ENCODE measurements around the gene KIF26A. TPM values are rescaled to one million over a fixed set of nuclear protein-coding genes. Genes with fewer than 3 reads are reported as not detected.

Gene KIF26A
- total and polyA plus RNA-seq, 2 donors from 2014 or later: 2.3 to 12.3 TPM

DNA sequence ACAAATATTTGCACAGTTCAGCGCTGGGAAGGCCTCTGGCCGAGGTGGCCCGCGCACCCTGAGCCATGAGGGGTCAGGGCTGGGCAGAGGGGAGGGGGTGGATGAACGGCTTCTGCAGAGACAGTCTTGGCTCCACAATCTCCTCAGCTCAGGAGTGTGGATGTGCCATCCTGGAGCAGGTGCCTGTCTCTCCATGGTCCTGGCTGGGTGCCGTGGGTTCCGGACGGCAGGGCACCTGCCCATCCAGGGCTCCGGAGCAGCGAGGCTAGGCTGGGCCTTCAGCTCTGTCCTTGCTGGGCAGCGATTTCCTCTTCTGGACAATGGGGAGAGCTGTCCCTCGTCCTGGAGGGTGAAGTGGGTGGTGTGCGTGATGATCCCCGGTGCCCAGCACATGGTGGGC lies 55.6 kb downstream of the KIF26A start:
- intact Hi-C loops (cut with DNase I): no loop called here
- Histone ChIP-seq H3K27ac (ENCODE audit: low read depth in 2 of 2, low read length in 2 of 2) (no peak overlapping the region), H3K4me3 (ENCODE audit: low read length in 3 of 3) (no peak overlapping the region), H3K36me3 (ENCODE audit: control insufficient read depth in 2 of 3, insufficient read depth in 3 of 3, low read length in 3 of 3) (no peaks in the 10 kb centered on the region), H3K9ac (ENCODE audit: low read length in 3 of 3) (no peak overlapping the region), H3K9me3 (ENCODE audit: control insufficient read depth in 2 of 3, insufficient read depth in 1 of 3, low read length in 3 of 3) (no peaks in the 10 kb centered on the region), H3K4me1 (ENCODE audit: control insufficient read depth in 2 of 3, insufficient read depth in 2 of 3, low read depth in 1 of 3, low read length in 3 of 3) (peaks cover 0 to 7% (median 0%) of the 10 kb centered on the region in 3 donors), H3K27me3 (ENCODE audit: control insufficient read depth, insufficient read depth, low read length) (no peaks in the 10 kb centered on the region)
- DNase-seq (no peak), FAIRE-seq (no peak)
- TF ChIP-seq, protein P1, sequence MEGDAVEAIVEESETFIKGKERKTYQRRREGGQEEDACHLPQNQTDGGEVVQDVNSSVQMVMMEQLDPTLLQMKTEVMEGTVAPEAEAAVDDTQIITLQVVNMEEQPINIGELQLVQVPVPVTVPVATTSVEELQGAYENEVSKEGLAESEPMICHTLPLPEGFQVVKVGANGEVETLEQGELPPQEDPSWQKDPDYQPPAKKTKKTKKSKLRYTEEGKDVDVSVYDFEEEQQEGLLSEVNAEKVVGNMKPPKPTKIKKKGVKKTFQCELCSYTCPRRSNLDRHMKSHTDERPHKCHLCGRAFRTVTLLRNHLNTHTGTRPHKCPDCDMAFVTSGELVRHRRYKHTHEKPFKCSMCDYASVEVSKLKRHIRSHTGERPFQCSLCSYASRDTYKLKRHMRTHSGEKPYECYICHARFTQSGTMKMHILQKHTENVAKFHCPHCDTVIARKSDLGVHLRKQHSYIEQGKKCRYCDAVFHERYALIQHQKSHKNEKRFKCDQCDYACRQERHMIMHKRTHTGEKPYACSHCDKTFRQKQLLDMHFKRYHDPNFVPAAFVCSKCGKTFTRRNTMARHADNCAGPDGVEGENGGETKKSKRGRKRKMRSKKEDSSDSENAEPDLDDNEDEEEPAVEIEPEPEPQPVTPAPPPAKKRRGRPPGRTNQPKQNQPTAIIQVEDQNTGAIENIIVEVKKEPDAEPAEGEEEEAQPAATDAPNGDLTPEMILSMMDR (IDR thresholded peaks at IDR 0.05; ENCODE audit: borderline replicate concordance, extremely low read depth, insufficient read depth): no peak

GRCh38 chr14:104194716-104195115 lies 56.3 kb downstream of the KIF26A start:
- DNase-seq (no peak), FAIRE-seq (no peak)
- H3K4me1 ChIP-seq (ENCODE audit: control insufficient read depth in 2 of 3, insufficient read depth in 2 of 3, low read depth in 1 of 3, low read length in 3 of 3): peaks cover 0 to 7% (median 0%) of the 10 kb centered on the region in 3 donors
- TF ChIP-seq, protein P1 (IDR thresholded peaks at IDR 0.05; ENCODE audit: borderline replicate concordance, extremely low read depth, insufficient read depth): no peak
- no peak overlapping the region for H3K27ac ChIP-seq (ENCODE audit: low read depth in 2 of 2, low read length in 2 of 2)
- H3K9me3 ChIP-seq (ENCODE audit: control insufficient read depth in 2 of 3, insufficient read depth in 1 of 3, low read length in 3 of 3): no peaks in the 10 kb centered on the region
- H3K9ac ChIP-seq (ENCODE audit: low read length in 3 of 3): no peak overlapping the region
- intact Hi-C loops (cut with DNase I): no loop called here
- H3K27me3 ChIP-seq (ENCODE audit: control insufficient read depth, insufficient read depth, low read length): no peaks in the 10 kb centered on the region
- no peak overlapping the region for H3K4me3 ChIP-seq (ENCODE audit: low read length in 3 of 3)
- H3K36me3 ChIP-seq (ENCODE audit: control insufficient read depth in 2 of 3, insufficient read depth in 3 of 3, low read length in 3 of 3): no peaks in the 10 kb centered on the region

- no peak overlapping the region for H3K4me3 ChIP-seq (ENCODE audit: low read length in 3 of 3)
- intact Hi-C loops (cut with DNase I): no loop called here
- no peaks in the 10 kb centered on the region for H3K27me3 ChIP-seq (ENCODE audit: control insufficient read depth, insufficient read depth, low read length)
- TF ChIP-seq, protein P1 (IDR thresholded peaks at IDR 0.05; ENCODE audit: borderline replicate concordance, extremely low read depth, insufficient read depth): no peak
- FAIRE-seq: no peak
- H3K36me3 ChIP-seq (ENCODE audit: control insufficient read depth in 2 of 3, insufficient read depth in 3 of 3, low read length in 3 of 3): no peaks in the 10 kb centered on the region
- H3K27ac ChIP-seq (ENCODE audit: low read depth in 2 of 2, low read length in 2 of 2): no peak overlapping the region
- no peaks in the 10 kb centered on the region for H3K9me3 ChIP-seq (ENCODE audit: control insufficient read depth in 2 of 3, insufficient read depth in 1 of 3, low read length in 3 of 3)
- DNase-seq: no peak
- no peak overlapping the region for H3K9ac ChIP-seq (ENCODE audit: low read length in 3 of 3)
- peaks cover 0 to 7% (median 0%) of the 10 kb centered on the region in 3 donors for H3K4me1 ChIP-seq (ENCODE audit: control insufficient read depth in 2 of 3, insufficient read depth in 2 of 3, low read depth in 1 of 3, low read length in 3 of 3)
Observed at GRCh38 chr14:104195361-104195760, 57.0 kb downstream of the KIF26A start.

GRCh38 chr14:104195878-104196277 lies 57.5 kb downstream of the KIF26A start:
- DNase-seq: peak in 2 of 5 donors; percentile 29 to 48
- Histone ChIP-seq H3K4me3 (ENCODE audit: low read length in 3 of 3) (no peak overlapping the region), H3K36me3 (ENCODE audit: control insufficient read depth in 2 of 3, insufficient read depth in 3 of 3, low read length in 3 of 3) (no peaks in the 10 kb centered on the region), H3K4me1 (ENCODE audit: control insufficient read depth in 2 of 3, insufficient read depth in 2 of 3, low read depth in 1 of 3, low read length in 3 of 3) (peaks cover 0 to 7% (median 0%) of the 10 kb centered on the region in 3 donors), H3K27ac (ENCODE audit: low read depth in 2 of 2, low read length in 2 of 2) (no peak overlapping the region), H3K27me3 (ENCODE audit: control insufficient read depth, insufficient read depth, low read length) (no peaks in the 10 kb centered on the region), H3K9me3 (ENCODE audit: control insufficient read depth in 2 of 3, insufficient read depth in 1 of 3, low read length in 3 of 3) (no peaks in the 10 kb centered on the region), H3K9ac (ENCODE audit: low read length in 3 of 3) (no peak overlapping the region)
- FAIRE-seq: no peak
- intact Hi-C loops (cut with DNase I): no loop called here
- TF ChIP-seq, protein P1 (IDR thresholded peaks at IDR 0.05; ENCODE audit: borderline replicate concordance, extremely low read depth, insufficient read depth): no peak
